HepG2 (cell line): ENCODE measurements around the gene REM2. TPM values are rescaled to one million over a fixed set of nuclear protein-coding genes. Genes with fewer than 3 reads are reported as not detected.

Source experiments
- CCDC6 ChIP-seq: sonication (generic); formaldehyde crosslinking; IDR thresholded peaks from 2 replicates; pipeline ENCODE4 v1.8.1; 2022; ENCODE audit warnings: mild to moderate bottlenecking, missing genetic modification reagents, moderate library complexity
- HOMEZ ChIP-seq: IDR thresholded peaks from 2 replicates; pipeline ENCODE4 v1.6.1; 2016; ENCODE audit warnings: low read depth
- PRDM4 ChIP-seq: sonication (generic); formaldehyde crosslinking; IDR thresholded peaks from 2 replicates; pipeline ENCODE4 v1.9.0; 2021; ENCODE audit warnings: missing genetic modification reagents, borderline replicate concordance
- RNF2 ChIP-seq: fragments of 450-650 bp; conservative IDR thresholded peaks from 2 replicates; pipeline ENCODE4 v1.6.1; 2016; ENCODE audit warnings: low read depth
- TCF12 ChIP-seq, 2 experiments: fragments of 450-650 bp in 1 of 2; sonication (generic) in 1 of 2; formaldehyde crosslinking in 1 of 2; IDR thresholded peaks; 2 replicates each; pipeline versions ENCODE4 v1.6.1 to v1.8.0; 2017 to 2022; ENCODE audit warnings: antibody characterized with exemption in 1 of 2, mild to moderate bottlenecking in 1 of 2, missing genetic modification reagents in 1 of 2, moderate library complexity in 1 of 2
- YEATS4 ChIP-seq: sonication (generic); formaldehyde crosslinking; IDR thresholded peaks from 2 replicates; pipeline ENCODE4 v1.4.0; 2020; ENCODE audit warnings: missing genetic modification reagents, borderline replicate concordance
- ZNF329 ChIP-seq: sonication (generic); formaldehyde crosslinking; IDR thresholded peaks from 2 replicates; pipeline ENCODE4 v1.9.0; 2021; ENCODE audit warnings: low read depth, mild to moderate bottlenecking, missing genetic modification reagents
- ZNF788 ChIP-seq: sonication (generic); formaldehyde crosslinking; IDR thresholded peaks from 2 replicates; pipeline ENCODE4 v1.5.0; 2020; ENCODE audit warnings: mild to moderate bottlenecking, missing genetic modification reagents, borderline replicate concordance
- ZNF878 ChIP-seq: sonication (generic); formaldehyde crosslinking; IDR thresholded peaks from 2 replicates; pipeline ENCODE4 v1.8.1; 2023; ENCODE audit warnings: mild to moderate bottlenecking, missing genetic modification reagents, moderate library complexity
- polyA plus RNA-seq, 8 experiments: library from polyadenylated mRNA; depleted of rRNA in 3 of 8; stranded (reverse) in 7 of 8; unstranded in 1 of 8; fragments of >200 nt; fragmentation: Illumina TruSeq in 4 of 8; extraction: Trizol in 4 of 8; gene quantifications; 2 replicates each; pipeline versions ENCODE4 v1.2.1 to v1.2.3, GENCODE V29; 2011 to 2016; ENCODE audit warnings: low read depth in 4 of 8, missing spikeins in 1 of 8, mixed read lengths in 1 of 8; ENCODE audit not compliant: insufficient read depth in 1 of 8
- total RNA-seq, 5 experiments: library from RNA; depleted of rRNA; stranded (reverse); fragments of >200 nt; fragmentation: Illumina TruSeq; extraction: Trizol; gene quantifications; 2 replicates each; pipeline ENCODE4 v1.2.3, GENCODE V29; 2016; ENCODE audit warnings: low read depth in 1 of 5
- TF ChIP-seq, protein P1 (sequence below): sonication (generic); formaldehyde crosslinking; IDR thresholded peaks from one replicate; pipeline ENCODE4 v1.5.1; 2020; ENCODE audit warnings: mild to moderate bottlenecking, missing genetic modification reagents; ENCODE audit errors: not compliant biosample characterization
- TF ChIP-seq, protein P2 (sequence below): sonication (generic); formaldehyde crosslinking; IDR thresholded peaks from 2 replicates; pipeline ENCODE4 v1.4.0; 2020; ENCODE audit warnings: missing genetic modification reagents

The REM2 gene
- total and polyA plus RNA-seq, 2 of the 13 experiments (the other 11 are each of a cell fraction or from before 2014, with no cell fraction given), result 0.20 TPM; not detected in 1

DNA sequence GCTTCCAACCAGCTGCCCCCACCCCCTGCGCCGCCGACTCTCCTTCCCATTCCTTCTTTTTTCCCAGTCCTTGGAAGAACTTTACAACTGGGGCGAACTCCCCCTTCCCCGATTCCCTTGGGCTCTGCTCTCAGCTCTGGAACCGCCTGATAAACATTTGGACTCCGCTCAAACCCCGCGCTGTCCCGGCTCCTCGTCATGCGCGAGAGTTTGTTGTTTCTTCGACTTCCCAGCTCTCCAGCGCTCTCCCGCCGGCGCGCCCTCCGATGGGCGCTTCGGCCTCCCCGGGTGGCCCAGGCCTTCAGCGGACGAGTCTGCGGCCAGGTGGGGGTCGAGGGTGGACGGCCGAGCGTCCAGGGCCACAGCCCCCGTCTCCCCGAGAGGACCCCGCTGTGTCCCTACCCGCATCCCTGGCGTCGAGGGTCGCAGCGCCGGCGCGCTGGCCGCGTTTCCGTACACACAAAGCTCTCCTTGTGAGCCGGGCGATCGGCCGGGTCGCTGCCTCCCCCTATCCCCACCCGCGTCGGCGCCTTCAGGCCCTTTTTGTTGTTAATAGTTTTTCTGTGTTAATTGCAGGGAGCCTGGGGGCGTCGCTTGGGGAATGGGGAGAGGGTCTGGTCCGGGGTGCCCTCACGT is 45.8 kb upstream of the REM2 start (continued):
- no peak for TF ChIP-seq HOMEZ (CRISPR knock-in tag)
- no peak for TF ChIP-seq ZNF878 (CRISPR knock-in tag)
- TF ChIP-seq TCF12 (IDR thresholded peaks at IDR 0.05), result no peak
- TF ChIP-seq TCF12 (CRISPR knock-in tag; IDR thresholded peaks at IDR 0.05), result peak; percentile 80; the same call in 1 of the 2 replicates
- peak; percentile 73 for TF ChIP-seq YEATS4 (CRISPR knock-in tag)
- TF ChIP-seq ZNF329 (CRISPR knock-in tag), result peak; percentile 72; the same call in 1 of the 2 replicates
- TF ChIP-seq, protein P1, sequence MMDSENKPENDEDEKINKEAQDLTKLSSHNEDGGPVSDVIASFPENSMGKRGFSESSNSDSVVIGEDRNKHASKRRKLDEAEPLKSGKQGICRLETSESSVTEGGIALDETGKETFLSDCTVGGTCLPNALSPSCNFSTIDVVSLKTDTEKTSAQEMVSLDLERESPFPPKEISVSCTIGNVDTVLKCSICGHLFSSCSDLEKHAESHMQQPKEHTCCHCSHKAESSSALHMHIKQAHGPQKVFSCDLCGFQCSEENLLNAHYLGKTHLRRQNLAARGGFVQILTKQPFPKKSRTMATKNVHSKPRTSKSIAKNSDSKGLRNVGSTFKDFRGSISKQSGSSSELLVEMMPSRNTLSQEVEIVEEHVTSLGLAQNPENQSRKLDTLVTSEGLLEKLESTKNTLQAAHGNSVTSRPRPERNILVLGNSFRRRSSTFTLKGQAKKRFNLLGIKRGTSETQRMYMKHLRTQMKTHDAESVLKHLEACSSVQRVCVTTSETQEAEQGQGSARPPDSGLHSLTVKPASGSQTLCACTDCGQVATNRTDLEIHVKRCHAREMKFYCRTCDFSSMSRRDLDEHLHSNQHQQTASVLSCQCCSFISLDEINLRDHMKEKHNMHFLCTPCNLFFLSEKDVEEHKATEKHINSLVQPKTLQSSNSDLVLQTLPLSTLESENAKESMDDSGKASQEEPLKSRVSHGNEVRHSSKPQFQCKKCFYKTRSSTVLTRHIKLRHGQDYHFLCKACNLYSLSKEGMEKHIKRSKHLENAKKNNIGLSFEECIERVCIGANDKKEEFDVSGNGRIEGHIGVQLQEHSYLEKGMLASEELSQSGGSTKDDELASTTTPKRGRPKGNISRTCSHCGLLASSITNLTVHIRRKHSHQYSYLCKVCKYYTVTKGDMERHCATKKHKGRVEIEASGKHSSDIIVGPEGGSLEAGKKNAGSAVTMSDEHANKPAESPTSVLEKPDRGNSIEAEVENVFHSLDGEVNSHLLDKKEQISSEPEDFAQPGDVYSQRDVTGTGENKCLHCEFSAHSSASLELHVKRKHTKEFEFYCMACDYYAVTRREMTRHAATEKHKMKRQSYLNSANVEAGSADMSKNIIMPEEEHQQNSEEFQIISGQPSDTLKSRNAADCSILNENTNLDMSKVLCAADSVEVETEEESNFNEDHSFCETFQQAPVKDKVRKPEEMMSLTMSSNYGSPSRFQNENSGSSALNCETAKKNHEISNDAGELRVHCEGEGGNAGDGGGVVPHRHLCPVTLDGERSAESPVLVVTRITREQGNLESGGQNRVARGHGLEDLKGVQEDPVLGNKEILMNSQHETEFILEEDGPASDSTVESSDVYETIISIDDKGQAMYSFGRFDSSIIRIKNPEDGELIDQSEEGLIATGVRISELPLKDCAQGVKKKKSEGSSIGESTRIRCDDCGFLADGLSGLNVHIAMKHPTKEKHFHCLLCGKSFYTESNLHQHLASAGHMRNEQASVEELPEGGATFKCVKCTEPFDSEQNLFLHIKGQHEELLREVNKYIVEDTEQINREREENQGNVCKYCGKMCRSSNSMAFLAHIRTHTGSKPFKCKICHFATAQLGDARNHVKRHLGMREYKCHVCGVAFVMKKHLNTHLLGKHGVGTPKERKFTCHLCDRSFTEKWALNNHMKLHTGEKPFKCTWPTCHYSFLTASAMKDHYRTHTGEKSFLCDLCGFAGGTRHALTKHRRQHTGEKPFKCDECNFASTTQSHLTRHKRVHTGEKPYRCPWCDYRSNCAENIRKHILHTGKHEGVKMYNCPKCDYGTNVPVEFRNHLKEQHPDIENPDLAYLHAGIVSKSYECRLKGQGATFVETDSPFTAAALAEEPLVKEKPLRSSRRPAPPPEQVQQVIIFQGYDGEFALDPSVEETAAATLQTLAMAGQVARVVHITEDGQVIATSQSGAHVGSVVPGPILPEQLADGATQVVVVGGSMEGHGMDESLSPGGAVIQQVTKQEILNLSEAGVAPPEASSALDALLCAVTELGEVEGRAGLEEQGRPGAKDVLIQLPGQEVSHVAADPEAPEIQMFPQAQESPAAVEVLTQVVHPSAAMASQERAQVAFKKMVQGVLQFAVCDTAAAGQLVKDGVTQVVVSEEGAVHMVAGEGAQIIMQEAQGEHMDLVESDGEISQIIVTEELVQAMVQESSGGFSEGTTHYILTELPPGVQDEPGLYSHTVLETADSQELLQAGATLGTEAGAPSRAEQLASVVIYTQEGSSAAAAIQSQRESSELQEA (CRISPR knock-in tag), result peak; percentile 97
- TF ChIP-seq, protein P2, sequence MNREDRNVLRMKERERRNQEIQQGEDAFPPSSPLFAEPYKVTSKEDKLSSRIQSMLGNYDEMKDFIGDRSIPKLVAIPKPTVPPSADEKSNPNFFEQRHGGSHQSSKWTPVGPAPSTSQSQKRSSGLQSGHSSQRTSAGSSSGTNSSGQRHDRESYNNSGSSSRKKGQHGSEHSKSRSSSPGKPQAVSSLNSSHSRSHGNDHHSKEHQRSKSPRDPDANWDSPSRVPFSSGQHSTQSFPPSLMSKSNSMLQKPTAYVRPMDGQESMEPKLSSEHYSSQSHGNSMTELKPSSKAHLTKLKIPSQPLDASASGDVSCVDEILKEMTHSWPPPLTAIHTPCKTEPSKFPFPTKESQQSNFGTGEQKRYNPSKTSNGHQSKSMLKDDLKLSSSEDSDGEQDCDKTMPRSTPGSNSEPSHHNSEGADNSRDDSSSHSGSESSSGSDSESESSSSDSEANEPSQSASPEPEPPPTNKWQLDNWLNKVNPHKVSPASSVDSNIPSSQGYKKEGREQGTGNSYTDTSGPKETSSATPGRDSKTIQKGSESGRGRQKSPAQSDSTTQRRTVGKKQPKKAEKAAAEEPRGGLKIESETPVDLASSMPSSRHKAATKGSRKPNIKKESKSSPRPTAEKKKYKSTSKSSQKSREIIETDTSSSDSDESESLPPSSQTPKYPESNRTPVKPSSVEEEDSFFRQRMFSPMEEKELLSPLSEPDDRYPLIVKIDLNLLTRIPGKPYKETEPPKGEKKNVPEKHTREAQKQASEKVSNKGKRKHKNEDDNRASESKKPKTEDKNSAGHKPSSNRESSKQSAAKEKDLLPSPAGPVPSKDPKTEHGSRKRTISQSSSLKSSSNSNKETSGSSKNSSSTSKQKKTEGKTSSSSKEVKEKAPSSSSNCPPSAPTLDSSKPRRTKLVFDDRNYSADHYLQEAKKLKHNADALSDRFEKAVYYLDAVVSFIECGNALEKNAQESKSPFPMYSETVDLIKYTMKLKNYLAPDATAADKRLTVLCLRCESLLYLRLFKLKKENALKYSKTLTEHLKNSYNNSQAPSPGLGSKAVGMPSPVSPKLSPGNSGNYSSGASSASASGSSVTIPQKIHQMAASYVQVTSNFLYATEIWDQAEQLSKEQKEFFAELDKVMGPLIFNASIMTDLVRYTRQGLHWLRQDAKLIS (CRISPR knock-in tag), result no peak
- TF ChIP-seq PRDM4 (CRISPR knock-in tag), result no peak
- TF ChIP-seq RNF2, result peak; percentile 78; the same call in 1 of the 2 replicates
- TF ChIP-seq CCDC6, result no peak; the same call in 1 of the 2 replicates
- peak; percentile 70; the same call in 1 of the 2 replicates for TF ChIP-seq ZNF788 (CRISPR knock-in tag)
